Sigmoid colon (tissue), 7 donors: ENCODE results near the gene USP43. TPM values are rescaled to one million over a fixed set of nuclear protein-coding genes. Genes with fewer than 3 reads are reported as not detected.
"Not testable (repeated sequence)": the region's sequence is repeated elsewhere in the genome, so short reads cannot be mapped to it uniquely, and the experiment has no call there.

ENCODE experiments used
- DNase-seq: peaks from one replicate; pipeline ENCODE4 v3.0.0-alpha.2; 2019
- H3K27ac ChIP-seq, 4 donors: fragments of 200-600 bp; sonication (generic); one replicate each; pipeline ENCODE4 v1.5.1; 2016 to 2019; ENCODE audit warnings: mild to moderate bottlenecking in 1 of 4
- H3K27me3 ChIP-seq, 3 donors: fragments of 200-600 bp; sonication (generic); one replicate each; pipeline ENCODE4 v1.5.1; 2019; ENCODE audit warnings: mild to moderate bottlenecking in 1 of 3
- H3K36me3 ChIP-seq, 4 donors: fragments of 200-600 bp; sonication (generic); one replicate each; pipeline ENCODE4 v1.5.1; 2016 to 2019
- H3K4me1 ChIP-seq, 4 donors: fragments of 200-600 bp; sonication (generic); one replicate each; pipeline ENCODE4 v1.5.1; 2017 to 2019
- H3K4me3 ChIP-seq, 4 donors: fragments of 200-600 bp; sonication (generic); one replicate each; pipeline ENCODE4 v1.5.1; 2017 to 2019; ENCODE audit warnings: mild to moderate bottlenecking in 2 of 4, moderate library complexity in 1 of 4
- H3K9me3 ChIP-seq, 4 donors: fragments of 200-600 bp in 3 of 4; sonication (generic) in 3 of 4; one replicate each; pipeline versions ENCODE4 v1.5.1 to v1.6.1; 2013 to 2019
- EP300 ChIP-seq, 4 donors: sonication (generic); formaldehyde crosslinking; IDR thresholded peaks; one replicate each; pipeline ENCODE4 v1.6.1; 2017; ENCODE audit warnings: antibody characterized with exemption in 4 of 4
- POLR2A ChIP-seq, 2 donors: fragments of 450-650 bp; IDR thresholded peaks; one replicate each; pipeline ENCODE4 v1.6.1; 2016; ENCODE audit warnings: antibody characterized with exemption in 2 of 2, mild to moderate bottlenecking in 2 of 2, moderate library complexity in 2 of 2
- POLR2AphosphoS5 ChIP-seq, 4 donors: sonication (generic); formaldehyde crosslinking; IDR thresholded peaks; one replicate each; pipeline ENCODE4 v1.6.1; 2017; ENCODE audit warnings: antibody characterized with exemption in 4 of 4
- WGBS, 2 donors: extraction: QIAGEN DNeasy Blood & Tissue Kit; methylation state at CpG; one replicate each; pipeline ENCODE4 v1.1.7; 2013; 5-methylcytosine and 5-hydroxymethylcytosine counted together
- intact Hi-C: fragments of 100-400 bp; cut with DNase I; formaldehyde crosslinking; loops from one replicate; pipeline ENCODE4 v1.15.1; 2023
- polyA plus RNA-seq, 3 donors: library from polyadenylated mRNA; stranded (reverse); fragments of 200-250 nt; gene quantifications; one replicate each; pipeline ENCODE4 v1.2.3, GENCODE V29; 2013
- total RNA-seq, 4 donors: library from RNA; depleted of rRNA; stranded (reverse); fragments of >200 nt; gene quantifications; one replicate each; pipeline ENCODE4 v1.1.0, GENCODE V29; 2016
- TF ChIP-seq, protein P1 (sequence below), 4 experiments: fragments of 450-650 bp in 3 of 4; fragments of 200-600 bp in 1 of 4; IDR thresholded peaks; one replicate each; pipeline ENCODE4 v1.5.1; 2016 to 2019; ENCODE audit warnings: antibody characterized with exemption in 4 of 4, mild to moderate bottlenecking in 3 of 4, moderate library complexity in 2 of 4
- donor health status: healthy with polysubstance abuse.
- donor health status: Bipolar disorder and iron deficiency.
- donor health status: healthy.

USP43 gene
- total and polyA plus RNA-seq, 7 donors: under 0.01 to 6.9 (median 4.2) TPM; not detected in 2

DNA sequence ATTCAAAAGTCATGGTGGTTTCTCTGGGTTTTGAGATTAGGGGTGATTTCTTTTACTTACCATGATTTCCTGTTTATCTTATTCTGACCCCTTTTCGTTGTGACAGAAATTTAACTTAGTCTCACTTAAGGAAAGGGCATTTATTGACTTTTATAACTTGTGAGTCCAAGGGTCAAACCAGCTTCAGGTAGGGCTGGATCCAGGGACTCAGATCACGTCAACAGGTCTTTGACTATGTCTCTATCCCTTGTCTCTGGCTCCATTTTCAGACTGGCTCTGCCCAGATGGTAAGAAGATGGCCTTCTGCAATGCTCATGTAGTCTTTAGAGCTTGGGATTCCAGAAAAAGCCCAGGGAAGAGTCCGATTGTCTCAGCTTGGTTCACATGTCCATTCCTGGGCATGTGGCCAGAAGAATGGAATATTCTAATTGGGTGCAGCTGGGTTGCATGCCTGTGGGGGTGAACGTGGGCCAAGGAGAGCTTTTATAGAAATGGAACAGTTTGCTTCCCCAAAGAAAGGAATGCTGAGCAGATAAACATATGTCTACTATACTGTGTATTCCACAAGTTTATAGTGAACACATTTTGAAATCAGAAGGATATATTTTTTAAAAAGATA, 13.4 kb downstream of the USP43 start:
- 31 to 61% methylated on average over 4 of the region's 4 CpGs for WGBS, 2 donors

DNA sequence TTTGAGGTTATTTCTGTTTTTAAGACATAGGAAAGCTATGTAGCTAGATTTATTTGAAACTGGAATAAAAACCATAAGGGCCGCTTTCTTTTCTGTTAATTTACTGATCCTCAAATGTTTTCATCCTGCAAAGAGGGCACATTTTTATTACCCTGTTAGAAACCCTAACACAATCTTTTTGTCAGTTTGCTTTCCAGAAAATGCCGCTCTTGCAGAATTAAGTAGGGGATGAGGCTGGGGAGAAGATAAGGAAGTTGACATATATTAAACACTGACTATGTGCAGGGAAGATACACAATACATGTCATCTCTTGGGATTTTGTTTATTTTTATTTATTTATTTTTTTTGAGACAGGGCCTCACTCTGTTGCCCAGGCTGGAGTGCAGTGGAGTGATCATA, 15.7 kb downstream of the USP43 start:
- 97 to 99% methylated on average over 2 of the region's 2 CpGs for WGBS, 2 donors
- H3K9me3 ChIP-seq: peaks cover 0 to 2% (median 0%) of the 10 kb centered on the region in 4 donors
- no peaks in the 10 kb centered on the region for H3K4me1 ChIP-seq
- H3K27me3 ChIP-seq: no peaks in the 10 kb centered on the region
- no peak for DNase-seq
- intact Hi-C loops: no loop called here
- TF ChIP-seq, protein P1, sequence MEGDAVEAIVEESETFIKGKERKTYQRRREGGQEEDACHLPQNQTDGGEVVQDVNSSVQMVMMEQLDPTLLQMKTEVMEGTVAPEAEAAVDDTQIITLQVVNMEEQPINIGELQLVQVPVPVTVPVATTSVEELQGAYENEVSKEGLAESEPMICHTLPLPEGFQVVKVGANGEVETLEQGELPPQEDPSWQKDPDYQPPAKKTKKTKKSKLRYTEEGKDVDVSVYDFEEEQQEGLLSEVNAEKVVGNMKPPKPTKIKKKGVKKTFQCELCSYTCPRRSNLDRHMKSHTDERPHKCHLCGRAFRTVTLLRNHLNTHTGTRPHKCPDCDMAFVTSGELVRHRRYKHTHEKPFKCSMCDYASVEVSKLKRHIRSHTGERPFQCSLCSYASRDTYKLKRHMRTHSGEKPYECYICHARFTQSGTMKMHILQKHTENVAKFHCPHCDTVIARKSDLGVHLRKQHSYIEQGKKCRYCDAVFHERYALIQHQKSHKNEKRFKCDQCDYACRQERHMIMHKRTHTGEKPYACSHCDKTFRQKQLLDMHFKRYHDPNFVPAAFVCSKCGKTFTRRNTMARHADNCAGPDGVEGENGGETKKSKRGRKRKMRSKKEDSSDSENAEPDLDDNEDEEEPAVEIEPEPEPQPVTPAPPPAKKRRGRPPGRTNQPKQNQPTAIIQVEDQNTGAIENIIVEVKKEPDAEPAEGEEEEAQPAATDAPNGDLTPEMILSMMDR (IDR thresholded peaks at IDR 0.05): no peak
- TF ChIP-seq POLR2A (IDR thresholded peaks at IDR 0.05): no peak
- no peak for TF ChIP-seq POLR2AphosphoS5 (IDR thresholded peaks at IDR 0.05)
- no peak for TF ChIP-seq EP300 (IDR thresholded peaks at IDR 0.05)
- no peak overlapping the region for H3K4me3 ChIP-seq
- no peak overlapping the region for H3K27ac ChIP-seq
- H3K36me3 ChIP-seq: no peaks in the 10 kb centered on the region

More for the DNA sequence above, 13.4 kb downstream of the USP43 start:
- Histone ChIP-seq H3K27me3 (no peaks in the 10 kb centered on the region), H3K9me3 (no peaks in the 10 kb centered on the region), H3K4me1 (no peaks in the 10 kb centered on the region), H3K36me3 (no peaks in the 10 kb centered on the region), H3K27ac (no peak overlapping the region), H3K4me3 (no peak overlapping the region)
- no peak for TF ChIP-seq POLR2A (IDR thresholded peaks at IDR 0.05)
- no peak for TF ChIP-seq EP300 (IDR thresholded peaks at IDR 0.05)
- TF ChIP-seq, protein P1 (IDR thresholded peaks at IDR 0.05): no peak
- intact Hi-C loops: no loop called here
- no peak for DNase-seq

DNA sequence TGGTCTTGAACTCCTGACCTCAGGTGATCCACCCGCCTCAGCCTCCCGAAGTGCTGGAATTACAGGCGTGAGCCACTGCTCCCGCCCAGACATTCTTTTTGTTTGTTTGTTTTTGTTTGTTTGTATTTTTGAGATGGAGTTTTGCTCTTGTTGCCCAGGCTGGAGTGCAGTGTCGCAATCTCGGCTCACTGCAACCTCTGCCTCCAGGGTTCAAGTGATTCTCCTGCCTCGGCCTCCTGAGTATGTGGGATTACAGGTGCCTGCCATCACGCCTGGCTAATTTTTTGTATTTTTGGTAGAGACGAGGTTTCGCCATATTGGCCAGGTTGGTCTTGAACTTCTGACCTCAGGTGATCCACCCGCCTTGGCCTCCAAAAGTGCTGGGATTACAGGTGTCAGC, 18.2 kb downstream of the USP43 start:
- WGBS, 2 donors: 94% methylated on average over 11 of the region's 11 CpGs
- H3K27me3 ChIP-seq, H3K4me1 ChIP-seq, DNase-seq, H3K36me3 ChIP-seq, H3K4me3 ChIP-seq, H3K9me3 ChIP-seq, intact Hi-C loops, H3K27ac ChIP-seq: not testable (repeated sequence)

DNA sequence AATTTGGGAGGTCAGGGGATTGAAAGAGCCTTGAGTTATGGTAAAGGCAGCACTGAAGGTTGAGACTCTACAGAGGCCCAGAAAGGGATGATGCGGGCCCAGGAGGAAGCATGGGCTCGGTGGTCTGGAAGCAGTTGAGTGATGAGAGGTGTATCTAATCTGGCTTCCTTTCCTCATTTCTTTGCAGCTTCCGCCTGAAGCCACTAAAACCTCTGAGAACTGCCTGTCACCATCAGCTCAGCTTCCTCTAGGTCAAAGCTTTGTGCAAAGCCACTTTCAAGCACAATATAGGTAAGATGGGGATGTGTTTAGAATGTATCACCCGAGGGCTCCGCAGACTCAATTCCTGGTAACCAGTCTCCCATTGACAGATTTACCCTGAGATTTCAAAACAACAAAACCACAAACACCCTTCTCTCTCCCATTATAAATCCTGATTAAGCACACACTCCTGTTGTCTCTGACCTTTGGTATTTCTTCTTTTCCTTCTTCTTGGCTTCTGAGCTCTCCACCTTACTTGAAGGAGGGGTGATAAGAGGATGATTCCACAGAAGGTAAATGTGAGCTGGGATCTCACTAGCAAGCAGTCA, 21.2 kb downstream of the USP43 start:
- H3K9me3 ChIP-seq: peaks cover 0 to 2% (median 0%) of the 10 kb centered on the region in 4 donors
- H3K27me3 ChIP-seq: peaks cover 0 to 4% (median 0%) of the 10 kb centered on the region in 3 donors
- H3K36me3 ChIP-seq: no peaks in the 10 kb centered on the region
- H3K27ac ChIP-seq: no peak overlapping the region
- H3K4me1 ChIP-seq: no peaks in the 10 kb centered on the region
- 67 to 92% methylated on average over 5 of the region's 5 CpGs for WGBS, 2 donors
- no peak overlapping the region for H3K4me3 ChIP-seq
- intact Hi-C loops: no loop called here
- DNase-seq: no peak
- TF ChIP-seq POLR2AphosphoS5 (IDR thresholded peaks at IDR 0.05) (no peak), EP300 (IDR thresholded peaks at IDR 0.05) (no peak), POLR2A (IDR thresholded peaks at IDR 0.05) (no peak)
- TF ChIP-seq, protein P1 (IDR thresholded peaks at IDR 0.05): no peak

DNA sequence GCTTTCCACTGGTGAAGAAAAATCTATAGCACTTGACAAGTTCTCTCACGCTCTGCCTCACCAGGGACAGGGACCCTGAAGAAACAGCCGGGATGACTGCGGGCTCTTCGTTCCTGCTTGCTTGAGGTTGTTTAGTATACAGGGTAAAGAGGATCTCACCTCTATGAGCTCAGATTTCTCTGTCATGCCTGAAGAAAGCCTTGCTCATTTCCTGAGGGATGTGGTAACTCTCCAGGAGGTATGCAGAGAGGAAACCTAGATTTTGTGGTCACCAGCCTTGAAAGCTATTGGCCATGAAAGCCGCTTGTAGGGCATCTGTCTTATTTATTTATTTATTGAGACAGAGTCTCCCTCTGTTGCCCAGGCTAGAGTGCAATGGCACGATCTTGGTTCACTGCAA, 23.2 kb downstream of the USP43 start:
- Histone ChIP-seq H3K27me3 (peaks cover 0 to 4% (median 0%) of the 10 kb centered on the region in 3 donors), H3K9me3 (peaks cover 0 to 2% (median 0%) of the 10 kb centered on the region in 4 donors), H3K4me3 (no peak overlapping the region), H3K36me3 (no peaks in the 10 kb centered on the region), H3K27ac (no peak overlapping the region), H3K4me1 (no peaks in the 10 kb centered on the region)
- WGBS, 2 donors: 62 to 84% methylated on average over 6 of the region's 6 CpGs
- TF ChIP-seq POLR2AphosphoS5 (IDR thresholded peaks at IDR 0.05): no peak
- TF ChIP-seq, protein P1 (IDR thresholded peaks at IDR 0.05): no peak
- no peak for TF ChIP-seq EP300 (IDR thresholded peaks at IDR 0.05)
- TF ChIP-seq POLR2A (IDR thresholded peaks at IDR 0.05): no peak
- intact Hi-C loops: no loop called here
- no peak for DNase-seq
